HG03097 (cell line): Measurements from ENCODE around the gene POU2F2.
"Not testable (repeated sequence)": the region's sequence is repeated elsewhere in the genome, so short reads cannot be mapped to it uniquely, and the experiment has no call there.

Experiments
- ATAC-seq: cut with Tn5 transposase; IDR thresholded peaks from one replicate; pipeline ENCODE4 v1.9.1; 2021; ENCODE audit not compliant: unreplicated experiment, low FRiP score

Gene POU2F2

DNA sequence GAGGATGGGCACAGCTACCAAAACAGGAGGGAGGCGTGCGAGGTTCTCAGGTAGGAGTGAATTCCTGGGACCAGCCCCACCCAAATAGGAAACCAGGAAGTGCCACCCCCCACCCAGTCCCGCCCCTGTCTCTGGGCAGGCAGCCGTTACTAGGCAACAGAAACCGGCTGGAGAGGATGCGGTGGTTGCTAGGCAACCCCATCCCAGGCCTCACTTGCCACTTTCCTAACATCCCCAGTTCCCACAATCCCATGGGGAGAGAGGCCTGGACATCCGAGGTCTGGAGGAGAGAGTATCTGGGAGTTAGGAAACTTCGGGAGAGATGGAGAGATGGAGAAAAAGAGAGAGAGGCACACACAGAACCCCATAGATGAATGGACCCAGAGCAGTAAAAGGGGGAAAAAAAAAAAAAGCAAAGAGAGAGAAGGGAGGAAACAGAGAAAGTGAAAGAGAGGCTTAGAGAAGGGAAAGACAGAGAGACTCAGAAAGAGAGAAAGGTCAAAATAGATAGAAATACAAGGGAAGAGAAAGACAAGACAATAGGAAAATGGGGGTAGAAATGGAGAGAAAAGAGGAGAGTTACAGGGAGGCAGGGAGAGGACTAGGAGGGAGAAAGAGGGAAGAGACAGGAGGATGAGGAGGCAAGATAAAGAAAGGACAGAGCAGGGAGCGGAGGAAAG lies 66.0 kb downstream of the POU2F2 start:
- ATAC-seq, result no peak

DNA sequence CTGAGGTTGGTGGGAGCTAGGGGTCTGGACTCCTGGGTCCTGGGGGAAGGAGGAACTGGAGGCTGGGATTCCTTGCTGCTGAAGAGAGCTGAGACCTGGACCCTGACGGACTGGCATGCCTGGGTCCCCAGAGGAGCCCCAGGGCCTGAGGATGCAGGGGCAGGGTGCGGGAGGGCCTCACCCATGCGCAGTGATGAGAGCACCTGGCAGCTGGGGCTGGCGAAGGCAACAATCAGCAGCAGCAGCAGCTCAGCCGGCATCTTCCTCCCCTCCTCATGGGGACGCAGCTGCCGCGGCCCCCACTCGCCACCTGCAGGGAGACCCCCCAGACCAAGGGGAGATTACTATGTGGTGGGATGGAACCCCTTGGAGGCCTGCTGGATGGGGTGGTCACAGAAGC lies 66.7 kb downstream of the POU2F2 start:
- ATAC-seq, result no peak

DNA sequence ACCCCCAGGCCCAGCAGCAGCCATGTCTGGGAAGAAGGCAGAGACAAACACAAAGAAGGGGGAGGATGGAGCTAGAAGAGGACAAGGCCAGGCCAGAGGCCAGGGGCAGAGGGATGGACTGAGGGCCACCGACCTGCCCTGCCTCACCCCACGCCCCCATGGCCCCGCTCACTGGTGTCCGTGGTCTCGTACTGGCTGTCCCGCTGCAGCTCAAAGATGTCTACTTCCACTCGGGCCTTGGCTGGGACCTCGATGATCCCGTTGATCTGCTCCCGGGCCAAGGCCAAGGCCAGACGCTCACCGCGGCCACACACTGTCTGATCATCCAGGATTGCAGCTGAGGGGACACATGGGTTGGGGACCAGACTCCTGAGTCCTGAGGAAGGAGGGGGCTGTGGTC lies 67.2 kb downstream of the POU2F2 start:
- ATAC-seq, result no peak

DNA sequence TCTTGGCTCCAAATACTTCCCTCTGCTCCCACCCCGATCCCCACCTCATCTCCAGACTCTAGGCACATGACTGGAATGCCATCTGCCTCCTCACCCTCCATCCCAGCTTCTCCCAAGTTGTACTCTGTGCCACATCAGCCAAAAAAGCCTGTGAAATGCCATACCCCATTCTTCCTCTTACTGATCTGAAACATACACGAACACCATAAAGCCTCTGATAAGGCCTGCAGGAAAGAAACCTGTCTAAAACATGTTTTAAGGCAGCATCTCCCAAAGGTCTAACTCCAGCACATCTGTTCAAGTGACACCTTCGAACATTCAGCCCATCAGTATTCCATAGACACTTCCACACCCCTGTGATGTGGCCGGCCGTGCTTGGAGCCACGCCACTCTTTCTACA lies 67.8 kb downstream of the POU2F2 start:
- ATAC-seq, result no peak

- no peak for ATAC-seq
Measured at GRCh38 chr19:42062381-42062780, 69.9 kb downstream of the POU2F2 start.

DNA sequence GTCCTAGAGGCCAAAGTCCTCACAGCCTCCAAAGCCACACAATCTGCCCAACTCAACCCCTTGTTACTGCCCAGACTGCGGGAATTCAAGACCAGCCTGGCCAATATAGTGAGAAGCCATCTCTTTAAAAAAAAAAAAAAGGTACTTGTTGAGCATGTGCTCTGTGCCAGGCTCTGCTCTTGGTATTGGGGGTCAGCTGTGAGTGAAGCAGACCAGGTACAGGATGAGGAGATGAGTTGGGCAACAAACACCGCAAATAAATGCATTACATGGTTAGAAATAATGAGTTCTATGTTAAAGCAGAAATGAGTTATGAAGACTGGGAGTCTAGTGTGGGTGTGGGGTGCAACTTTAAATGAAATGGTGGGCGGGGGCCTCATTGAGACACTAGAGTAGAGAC lies 72.1 kb downstream of the POU2F2 start:
- ATAC-seq, result no peak

DNA sequence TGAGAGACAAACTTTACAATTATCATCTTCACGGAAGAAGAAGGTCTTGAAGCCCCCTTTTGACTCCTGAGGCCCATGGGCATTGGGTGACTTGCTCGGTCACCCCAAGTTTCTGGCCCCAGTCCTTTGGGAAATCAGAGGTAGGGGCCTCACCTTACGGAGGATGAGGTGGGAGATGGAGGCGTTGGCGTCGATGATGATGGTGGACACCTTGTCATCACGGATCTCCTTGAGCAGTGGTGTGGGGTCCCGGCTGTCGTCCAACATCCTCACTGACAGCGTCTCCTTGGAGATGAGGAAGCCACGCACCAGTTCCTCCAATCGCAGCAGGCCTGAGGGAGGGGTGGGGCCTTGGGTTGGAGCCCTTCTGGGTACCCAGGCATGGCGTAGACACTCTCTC lies 73.0 kb downstream of the POU2F2 start:
- no peak for ATAC-seq

- ATAC-seq, result no peak
Measured at GRCh38 chr19:42057846-42058245, 74.4 kb downstream of the POU2F2 start.

- no peak for ATAC-seq
Measured at GRCh38 chr19:42054205-42054604, 78.0 kb downstream of the POU2F2 start.

DNA sequence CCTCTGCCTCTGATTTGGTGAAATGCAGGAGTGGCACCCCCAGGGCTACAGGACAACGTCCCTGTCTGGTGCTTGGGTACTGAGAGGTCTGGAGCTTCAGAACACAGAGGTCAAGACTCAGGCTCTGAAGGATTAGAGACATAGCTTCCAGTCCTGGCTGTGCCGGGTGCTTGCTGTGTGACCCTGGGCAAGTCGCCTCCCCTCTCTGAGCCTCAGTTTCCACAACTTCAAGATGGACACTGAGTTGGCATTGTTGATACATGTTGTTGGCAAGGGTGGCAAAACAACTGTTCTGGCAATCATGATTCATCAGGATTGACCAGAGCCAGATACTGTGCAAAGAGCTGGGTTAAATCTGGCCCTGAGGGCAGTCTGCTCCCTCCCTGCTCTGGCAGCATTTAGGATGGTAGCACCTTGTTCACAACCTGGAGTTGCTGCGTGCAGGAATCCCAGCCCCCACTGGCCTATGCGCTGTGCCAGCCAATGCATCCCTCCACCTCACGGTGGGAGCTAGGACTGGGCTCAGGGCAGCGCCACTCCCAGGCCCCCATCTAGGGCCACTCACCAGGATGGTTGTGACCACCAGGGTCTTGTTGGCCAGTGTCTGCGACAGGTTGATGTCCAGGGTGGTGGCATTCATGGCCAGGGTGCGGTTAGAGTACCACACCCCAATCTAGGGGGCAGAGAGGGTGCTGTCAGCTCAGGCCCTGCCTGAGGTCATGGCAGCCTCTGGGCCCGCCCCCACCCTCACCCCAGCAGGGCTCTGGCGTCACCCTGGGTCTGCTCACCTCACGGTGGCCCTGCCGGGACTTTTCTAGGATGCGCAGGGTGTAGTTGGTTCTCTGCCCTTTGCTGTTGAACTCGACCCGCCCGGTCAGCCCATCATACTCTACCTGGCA lies 79.0 kb downstream of the POU2F2 start:
- no peak for ATAC-seq

DNA sequence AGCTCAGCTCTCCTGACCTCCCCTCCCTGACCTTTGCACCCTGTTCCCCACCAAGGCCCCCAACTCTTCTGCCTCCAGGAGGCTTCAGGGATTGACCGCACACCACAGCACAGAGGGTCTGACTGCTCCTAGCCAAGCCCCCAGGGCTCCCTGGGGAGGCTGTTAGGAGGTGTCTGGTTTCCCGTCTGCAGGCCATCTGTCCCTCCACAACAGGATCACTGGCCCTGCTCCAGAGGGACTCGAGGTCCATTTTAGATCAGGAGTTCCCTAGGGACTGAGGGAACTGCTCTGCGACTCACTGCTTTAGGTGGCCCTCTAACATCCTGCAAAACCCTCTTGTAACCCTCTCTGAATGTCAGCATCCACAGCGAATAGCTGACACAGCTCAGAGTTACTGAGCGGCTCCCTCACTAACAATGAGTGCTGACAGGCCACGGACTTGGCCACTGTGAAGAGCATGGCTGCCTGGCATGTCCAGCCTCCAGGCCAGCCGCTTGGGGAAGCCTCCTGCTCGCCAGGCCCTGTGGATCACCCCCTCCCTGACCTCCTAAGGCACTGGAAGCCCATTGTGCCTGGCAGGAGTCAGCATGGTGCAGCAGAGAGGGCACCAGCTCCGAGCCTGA lies 79.9 kb downstream of the POU2F2 start:
- ATAC-seq, result no peak

DNA sequence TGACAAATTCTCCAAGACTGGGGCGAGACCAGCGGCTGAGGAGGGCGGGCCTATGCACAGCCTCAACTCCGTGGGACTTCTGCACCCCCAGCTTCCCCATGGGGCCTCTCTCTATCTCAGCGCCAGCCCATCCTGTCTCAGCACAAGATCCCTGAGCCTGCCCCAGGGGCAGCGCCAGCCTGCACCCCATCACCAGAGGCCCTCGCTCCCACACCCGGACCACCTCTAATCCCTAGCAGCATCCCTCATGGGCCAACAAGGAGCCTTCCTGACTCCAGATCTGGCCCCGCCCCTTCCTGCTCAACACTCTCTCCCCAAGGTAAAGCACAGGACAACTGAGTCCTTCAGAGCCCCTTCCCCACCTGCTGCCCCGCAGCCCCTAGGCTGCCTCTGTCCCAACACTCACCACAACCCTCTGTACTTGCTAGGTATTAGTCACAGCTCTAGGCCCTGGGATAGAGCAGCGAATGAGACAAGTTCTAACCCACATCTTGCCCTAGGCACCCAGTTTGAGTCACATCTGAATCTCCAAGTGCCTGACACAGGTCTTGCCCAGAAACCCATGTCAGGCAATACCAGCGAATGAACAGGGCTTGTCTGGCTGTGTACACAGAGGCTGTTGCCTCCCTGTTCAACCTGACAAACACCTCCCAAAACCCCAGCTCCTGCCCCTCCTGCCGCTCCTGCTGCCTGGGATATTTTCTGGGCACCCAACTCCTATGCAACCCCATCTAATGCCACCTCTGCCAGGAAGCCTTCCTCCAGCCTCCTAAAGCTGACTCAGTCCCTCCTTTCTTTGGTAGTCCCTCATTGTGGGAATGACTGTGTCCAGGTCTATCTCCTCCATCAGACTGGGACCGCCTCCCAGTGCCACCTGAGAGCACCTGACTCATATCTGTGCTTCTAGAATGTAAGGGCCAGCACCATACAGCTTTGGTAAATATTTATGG lies 80.8 kb downstream of the POU2F2 start:
- ATAC-seq, result no peak

DNA sequence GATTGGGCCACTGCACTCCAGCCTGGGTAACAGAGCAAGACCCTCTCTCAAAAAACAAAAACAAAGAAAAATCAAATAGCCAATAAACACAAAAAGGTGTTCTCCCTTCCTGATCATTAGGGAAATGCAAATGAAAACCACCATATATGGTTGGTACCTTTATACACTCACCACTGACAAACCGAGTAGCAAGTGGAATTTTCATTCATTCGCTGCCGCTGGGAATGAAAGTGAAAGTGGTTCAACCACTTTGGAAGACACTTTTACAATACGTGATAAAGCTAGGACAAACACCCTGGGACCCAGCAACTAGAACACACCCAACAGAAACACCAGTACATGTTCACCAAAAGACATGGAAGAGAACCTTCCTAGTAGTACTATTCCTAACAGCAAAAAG lies 83.3 kb downstream of the POU2F2 start:
- ATAC-seq, result no peak

GRCh38 chr19:42045575-42045974 lies 86.7 kb downstream of the POU2F2 start:
- no peak for ATAC-seq

DNA sequence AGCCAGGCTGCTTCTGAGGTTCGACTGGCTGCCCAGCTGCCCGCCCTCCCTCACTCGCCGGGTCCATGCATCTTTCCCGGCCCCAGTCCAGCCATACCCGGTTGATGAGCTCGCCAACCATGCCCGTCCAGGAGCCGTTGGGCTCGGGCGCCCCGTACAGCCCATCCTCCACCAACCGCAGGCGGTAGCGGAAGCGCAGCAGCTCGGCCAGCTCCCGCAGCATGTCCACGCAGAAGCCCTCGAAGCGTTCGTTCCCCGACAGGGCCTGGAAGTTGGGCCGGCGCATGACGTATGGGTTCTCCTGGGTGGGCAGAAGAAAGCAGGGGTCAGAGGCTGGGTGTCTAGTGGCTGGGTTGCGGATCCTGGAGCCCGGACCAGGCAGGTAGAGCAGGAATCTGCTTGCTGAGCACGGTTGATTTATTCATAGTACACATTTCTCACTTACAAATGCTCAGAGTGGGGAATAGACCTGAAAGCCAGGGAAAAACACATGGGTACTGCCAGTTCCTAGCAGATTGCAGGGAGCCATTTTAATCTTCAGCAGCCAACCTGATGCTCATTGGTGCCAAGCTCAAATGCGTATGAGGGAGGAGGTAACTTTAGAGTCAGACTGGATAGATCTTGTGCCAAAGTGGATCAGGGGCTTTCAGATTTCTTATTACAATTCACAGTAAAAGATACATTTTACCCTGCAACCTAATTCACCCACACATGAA lies 89.6 kb downstream of the POU2F2 start:
- no peak for ATAC-seq

- ATAC-seq, result not testable (repeated sequence)
Measured at GRCh38 chr19:42040491-42040890, 91.8 kb downstream of the POU2F2 start.

DNA sequence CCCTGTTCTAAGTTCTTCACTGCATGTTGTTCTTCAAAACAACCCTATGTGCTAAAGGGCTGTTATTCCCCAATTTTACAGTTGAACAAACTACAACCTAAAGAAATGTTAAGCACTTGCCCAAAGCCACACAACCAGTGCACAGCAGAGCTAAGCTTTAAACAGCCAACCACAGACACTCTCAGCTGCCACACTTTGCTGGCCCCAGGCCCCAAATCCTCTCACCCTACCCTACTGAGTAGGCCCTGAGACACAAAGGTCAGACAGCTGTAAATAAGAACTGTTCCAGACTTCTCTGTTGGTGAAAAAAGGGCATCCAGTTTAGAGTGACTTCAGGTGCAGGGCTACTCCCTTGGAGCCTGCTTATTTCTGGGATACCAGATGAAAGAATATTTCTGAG lies 92.2 kb downstream of the POU2F2 start:
- no peak for ATAC-seq

DNA sequence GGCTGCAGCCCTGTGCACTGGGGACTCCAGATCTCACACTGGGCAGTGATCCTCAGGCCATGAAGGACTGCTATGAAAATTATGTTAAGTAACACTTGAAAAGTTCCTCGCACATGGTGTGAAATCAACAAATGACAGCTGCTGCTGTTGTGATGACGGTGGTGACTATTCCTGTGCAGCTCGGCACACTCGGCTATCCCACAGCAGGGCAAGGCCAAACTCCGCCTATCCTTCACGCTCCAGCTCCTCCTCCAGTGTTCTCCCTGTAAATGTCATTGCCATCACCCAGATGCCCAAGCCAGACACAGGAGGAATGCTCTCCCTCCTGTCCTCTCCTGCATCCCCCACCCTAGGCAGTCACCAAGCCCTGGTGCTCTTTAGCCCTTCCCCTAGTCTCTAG lies 93.6 kb downstream of the POU2F2 start:
- ATAC-seq, result no peak

GRCh38 chr19:42037649-42038048 lies 94.6 kb downstream of the POU2F2 start:
- no peak for ATAC-seq
